ENCODE results near the gene HDAC4. TPM values are rescaled to one million over a fixed set of nuclear protein-coding genes. Genes with fewer than 3 reads are reported as not detected.
A peak's percentile ranks its signal among the peaks of the same experiment; 100 is the strongest.

Gene HDAC4
- total and polyA plus RNA-seq, 2 of the 4 experiments (the other 2 are of a cell fraction), result 4.1 to 7.2 TPM

DNA sequence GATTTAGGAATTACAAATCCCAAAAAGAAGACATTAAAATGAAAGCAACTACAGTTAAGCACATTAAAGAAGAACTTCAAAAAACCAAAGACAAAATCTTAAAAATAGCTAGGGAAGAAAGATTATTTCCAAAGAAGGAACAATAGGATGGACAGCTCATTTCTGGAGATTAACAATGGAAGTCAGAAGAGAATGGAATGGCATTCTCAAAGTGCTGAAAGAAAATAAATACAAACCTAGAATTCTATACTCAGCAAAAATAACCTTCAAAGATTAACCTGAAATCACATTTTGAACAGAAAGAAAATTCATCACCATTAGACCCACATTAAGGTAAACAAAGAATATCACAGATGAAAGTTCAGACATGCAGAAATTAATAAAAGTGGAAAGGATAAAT, 229.2 kb downstream of the HDAC4 start:
- BruUV-seq (replicated peaks), result no TSS peak
- ATAC-seq (ENCODE audit: low read depth) (no peak), DNase-seq (no peak)
- H2AK9ac ChIP-seq (replicated peaks; ENCODE audit: low read depth, low read length, poor library complexity), result no peak overlapping the region
- no peaks in the 10 kb centered on the region for H3K4me1 ChIP-seq (ENCODE audit: control insufficient read depth, insufficient read depth, low read length)
- in situ Hi-C loops (cut with MboI; ENCODE audit: low sequenced_read_pairs), result no loop called here
- H4K91ac ChIP-seq (ENCODE audit: insufficient read depth, low read depth, low read length), result no peak overlapping the region
- ChIA-PET POLR2A (ENCODE audit: unreplicated experiment) (no interaction called here), CTCF (no interaction called here)
- intact Hi-C loops (cut with micrococcal nuclease), result no loop called here
- no peak overlapping the region for H3K56ac ChIP-seq (ENCODE audit: extremely low read depth, insufficient read depth, low read length)
- H3K27me3 ChIP-seq (ENCODE audit: control insufficient read depth, insufficient read depth, low read length), result no peaks in the 10 kb centered on the region
- no peak overlapping the region for H2AFZ ChIP-seq (replicated peaks; ENCODE audit: low read length, poor library complexity)
- no peak overlapping the region for H2AK5ac ChIP-seq (ENCODE audit: low read depth, low read length)
- H3K79me1 ChIP-seq (ENCODE audit: low read depth in 1 of 2, low read length in 2 of 2), result no peaks in the 10 kb centered on the region
- H2BK15ac ChIP-seq (ENCODE audit: low read depth, low read length), result no peak overlapping the region
- H4K20me1 ChIP-seq (ENCODE audit: insufficient read depth, low read length), result no peaks in the 10 kb centered on the region
- no peak overlapping the region for H3K18ac ChIP-seq (ENCODE audit: low read depth, low read length)
- no peaks in the 10 kb centered on the region for H3K9me1 ChIP-seq (ENCODE audit: insufficient read depth, low read length)
- H3K23ac ChIP-seq (ENCODE audit: low read depth, low read length), result no peak overlapping the region
- H2BK20ac ChIP-seq (ENCODE audit: low read depth, low read length), result no peak overlapping the region
- TF ChIP-seq RAD21 (IDR thresholded peaks at IDR 0.05; ENCODE audit: low read length) (no peak), MAFK (IDR thresholded peaks at IDR 0.05; ENCODE audit: low read depth, low read length) (0 out of 2 replicates have a peak, but pooled peaks have one; percentile 21)
- peaks cover 8% of the 10 kb centered on the region; the same call in 1 of the 2 replicates for H3K9me3 ChIP-seq (ENCODE audit: control insufficient read depth, insufficient read depth, low read length)
- dilution Hi-C loops (cut with HindIII; ENCODE audit: low sequenced_read_pairs, unreplicated experiment), result no loop called here
- no peak overlapping the region for H3K4ac ChIP-seq (ENCODE audit: low read depth, low read length)
- H3K4me3 ChIP-seq (ENCODE audit: insufficient read depth, low read depth, low read length), result no peak overlapping the region
- H2BK120ac ChIP-seq (ENCODE audit: low read depth, low read length), result no peak overlapping the region
- H3K36me3 ChIP-seq (ENCODE audit: control insufficient read depth, insufficient read depth, low read length), result peaks cover 19% of the 10 kb centered on the region
- no peak overlapping the region for H3K9ac ChIP-seq (ENCODE audit: low read depth, low read length)
- no peak overlapping the region for H4K5ac ChIP-seq (ENCODE audit: low read depth, low read length)
- no peak overlapping the region for H3K4me2 ChIP-seq (ENCODE audit: low read depth, low read length)
- no peak overlapping the region for H4K8ac ChIP-seq (ENCODE audit: low read depth in 2 of 2, low read length in 2 of 2)
- no peak overlapping the region for H3K14ac ChIP-seq (replicated peaks; ENCODE audit: low read depth, low read length)
- H3K27ac ChIP-seq (ENCODE audit: insufficient read depth, low read length), result no peak overlapping the region
- no peak overlapping the region for H2BK5ac ChIP-seq (ENCODE audit: low read depth, low read length, poor library complexity, severe bottlenecking)

Measured in IMR-90 (cell line).